NCI-H446 treated with DMSO at 0.1 percent for 48 hours (cell line): Measurements from ENCODE around the gene AKR1C4.
"Not testable (repeated sequence)": the region's sequence is repeated elsewhere in the genome, so short reads cannot be mapped to it uniquely, and the experiment has no call there.

Experiments
- DNase-seq: peaks from one replicate; lab custom pipeline; 2025; lab: John Stamatoyannopoulos, UW

AKR1C4 gene

DNA sequence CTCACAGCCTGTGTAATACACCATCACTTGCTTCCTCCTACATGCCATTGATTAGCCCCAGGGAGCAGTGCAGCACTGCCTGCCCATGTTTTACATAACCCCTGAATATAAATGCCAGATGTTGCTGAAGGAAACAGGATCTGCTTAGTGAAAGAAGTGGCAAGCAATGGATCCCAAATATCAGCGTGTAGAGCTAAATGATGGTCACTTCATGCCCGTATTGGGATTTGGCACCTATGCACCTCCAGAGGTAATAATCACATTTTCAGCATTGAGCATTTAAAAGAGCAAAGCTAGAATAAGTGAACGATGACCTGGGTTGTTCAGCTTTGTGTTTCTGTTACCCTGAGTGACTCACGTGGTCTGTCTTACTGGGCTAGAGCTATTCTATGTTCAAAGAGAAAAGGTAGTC, at the start of gene AKR1C4:
TSS of gene AKR1C4 (plus strand) at position 136 of the 412 bp plus-strand sequence. CDS start at position 167, 31 bp downstream.
- DNase-seq, result no peak

DNA sequence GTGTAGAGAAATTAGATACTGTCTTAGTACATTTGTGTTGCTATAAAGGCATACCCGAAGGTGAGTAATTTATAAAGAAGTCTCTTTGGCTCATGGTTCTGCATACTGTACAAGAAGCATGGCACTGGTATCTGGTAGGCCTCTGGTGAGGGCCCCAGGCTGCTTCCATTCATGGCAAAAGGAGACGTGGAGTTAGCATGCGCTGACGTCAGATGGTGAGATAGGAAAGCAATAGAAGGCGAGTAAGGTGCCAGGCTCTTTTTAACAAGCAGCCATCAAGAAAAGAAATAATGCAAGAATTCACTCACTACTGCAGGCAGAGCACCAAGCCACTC, 49.8 kb upstream of the AKR1C4 start:
- no peak for DNase-seq

DNA sequence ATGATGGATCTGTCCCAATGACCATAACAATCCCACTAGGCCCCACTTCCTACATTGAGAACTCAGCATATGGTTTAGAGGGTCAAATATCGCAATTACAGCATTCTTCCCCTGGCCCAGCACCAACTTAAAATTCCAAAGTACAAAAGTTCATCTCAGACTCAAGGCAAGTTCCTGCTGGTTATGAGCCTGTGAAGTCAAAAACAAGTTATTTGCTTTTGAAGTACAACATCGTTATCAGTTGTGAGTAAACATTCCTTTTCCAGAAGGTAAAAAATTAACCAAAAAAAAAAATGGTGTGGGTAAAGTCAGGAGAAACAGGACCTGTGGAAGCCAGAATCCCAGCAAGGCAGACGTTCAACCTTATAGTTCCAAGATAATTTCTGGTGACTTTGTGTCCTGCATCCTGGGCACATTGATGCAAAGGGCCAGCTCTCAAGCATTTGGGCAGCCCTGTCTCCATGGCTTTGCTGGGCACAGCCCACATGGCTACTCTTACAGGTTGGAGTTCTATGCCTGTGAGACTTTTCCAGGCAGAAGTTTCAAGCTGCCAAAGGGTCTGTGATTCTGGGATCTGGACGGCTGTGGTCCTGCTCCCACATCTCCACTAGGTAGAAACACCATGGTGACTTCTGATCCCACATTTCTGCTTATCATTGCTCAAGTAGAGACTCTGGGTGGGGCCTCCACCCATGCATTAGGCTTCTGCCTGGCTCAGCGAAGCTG, 49.2 kb upstream of the AKR1C4 start:
- DNase-seq, result no peak

DNA sequence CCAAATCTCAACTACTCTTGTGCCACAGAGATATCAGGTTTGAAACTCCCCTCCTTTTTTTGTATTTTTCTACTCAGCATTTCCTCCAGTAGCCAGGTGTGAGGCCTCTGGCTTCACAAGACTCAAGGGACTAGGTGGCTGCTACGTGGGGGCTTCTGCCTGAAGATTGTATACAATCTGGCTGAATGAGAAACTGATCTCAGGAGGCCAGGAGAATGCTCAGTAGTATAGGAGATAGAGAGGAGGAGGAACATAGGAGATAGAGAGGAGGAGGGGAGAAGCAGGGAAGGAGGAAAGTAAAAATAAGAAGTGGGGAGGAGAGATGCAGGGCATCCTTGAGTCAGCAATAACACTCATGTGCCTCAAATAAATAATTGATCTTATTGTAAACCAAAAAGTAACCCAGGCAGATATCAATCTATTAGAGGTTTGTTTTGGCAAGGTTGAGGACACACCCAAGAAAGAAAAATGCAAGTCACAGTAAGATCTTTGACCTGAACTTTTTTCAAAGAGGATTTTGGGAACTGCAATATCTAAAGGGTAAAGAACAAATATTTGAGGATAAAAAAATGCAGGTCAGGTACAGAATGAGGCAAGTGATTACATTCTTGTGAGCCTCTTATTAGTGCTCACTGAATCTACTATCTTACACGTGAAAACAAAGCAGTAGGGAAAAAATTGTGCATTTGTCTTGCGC, 48.5 kb upstream of the AKR1C4 start:
- no peak for DNase-seq

DNA sequence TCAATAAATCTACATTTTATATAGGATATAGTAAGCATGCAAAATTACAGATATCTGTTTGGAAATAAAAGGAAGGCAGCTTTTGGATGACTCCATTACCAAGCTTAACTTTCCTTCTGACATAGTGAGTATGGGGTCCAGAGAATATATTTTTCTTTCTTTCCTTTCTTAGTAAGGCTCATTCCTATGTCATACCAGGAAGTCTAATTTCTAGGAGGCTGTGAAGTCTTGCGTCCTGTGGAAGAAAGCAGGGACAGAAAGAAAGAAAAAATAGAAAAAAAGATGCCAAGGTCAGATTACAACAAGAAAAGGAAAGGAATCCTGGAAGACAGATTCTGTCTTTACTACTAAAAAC, 48.0 kb upstream of the AKR1C4 start:
- no peak for DNase-seq

DNA sequence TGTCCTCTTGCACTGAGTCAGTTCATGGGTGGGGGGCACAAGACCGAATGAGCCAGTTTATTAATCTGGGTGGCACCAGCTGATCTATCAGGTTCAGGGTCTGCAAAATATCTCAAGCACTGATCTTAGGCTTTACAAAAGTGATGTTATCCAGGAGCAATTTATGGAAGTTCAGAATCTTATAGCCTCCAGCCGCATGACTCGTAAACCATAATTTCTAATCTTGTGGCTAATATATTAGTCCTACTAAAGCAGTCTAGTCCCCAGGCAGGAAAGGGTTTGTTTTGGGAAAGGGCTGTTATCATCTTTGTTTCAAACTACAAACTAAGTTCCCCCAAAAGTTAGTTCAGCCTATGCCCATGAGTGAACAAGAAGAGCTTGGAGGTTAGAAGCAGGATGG, 45.6 kb upstream of the AKR1C4 start:
- no peak for DNase-seq

DNA sequence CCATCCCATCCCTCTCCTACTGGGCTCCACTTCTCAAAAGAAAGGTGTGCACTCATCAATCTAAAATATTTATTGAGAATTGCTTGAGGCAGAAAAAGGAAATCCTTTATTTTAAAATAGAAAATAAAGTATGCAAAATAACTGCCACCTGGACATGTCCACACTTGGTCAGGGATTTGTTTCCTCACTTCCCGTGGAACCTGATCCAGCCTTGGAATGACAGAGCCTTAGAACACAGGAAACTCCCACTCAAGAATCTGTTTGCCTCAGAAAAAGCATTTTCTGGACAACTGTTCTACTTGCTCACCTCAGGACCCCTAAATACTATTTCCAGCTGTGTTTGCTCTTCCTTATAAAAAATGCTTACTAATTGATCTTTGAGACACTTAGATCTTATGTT, 40.7 kb upstream of the AKR1C4 start:
- DNase-seq, result no peak

DNA sequence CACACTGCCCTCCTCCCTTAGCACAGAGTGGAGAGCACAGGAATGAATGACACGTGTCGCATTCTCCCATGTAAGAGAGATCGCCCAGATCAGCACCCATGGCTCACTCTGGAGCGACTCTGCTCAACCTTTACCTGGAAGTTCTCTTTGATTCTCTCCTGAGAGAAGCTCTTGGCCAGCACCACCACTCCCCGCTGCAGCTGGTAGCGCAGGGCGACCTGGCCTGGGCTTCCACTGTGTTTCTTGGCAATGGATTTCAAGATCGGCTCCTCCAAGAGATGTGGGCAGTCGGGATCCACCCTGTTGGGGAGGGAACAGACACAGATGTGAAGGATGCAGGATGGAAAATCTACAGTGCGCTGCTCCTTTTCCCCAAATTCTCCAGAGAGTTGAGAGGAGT, 39.1 kb upstream of the AKR1C4 start:
- DNase-seq, result no peak

DNA sequence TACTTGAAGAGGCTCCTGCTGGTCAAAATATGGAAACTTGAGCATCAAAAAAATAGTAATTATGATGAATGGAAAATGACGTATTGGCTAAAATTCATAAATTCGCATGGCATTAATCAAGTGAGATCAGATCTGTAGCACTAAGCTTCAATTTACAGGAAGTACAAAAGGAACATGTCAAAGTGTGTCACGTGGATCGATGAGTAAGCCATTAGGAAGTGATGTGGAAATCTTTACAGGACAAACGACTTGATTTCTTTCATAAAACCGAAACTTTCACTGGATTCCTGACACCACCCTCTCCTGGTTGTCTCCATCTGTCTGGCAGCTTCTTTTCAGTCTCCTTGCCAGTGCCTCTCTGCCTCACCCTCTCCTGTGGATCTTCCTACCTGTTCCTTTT, 37.5 kb upstream of the AKR1C4 start:
- DNase-seq, result no peak

DNA sequence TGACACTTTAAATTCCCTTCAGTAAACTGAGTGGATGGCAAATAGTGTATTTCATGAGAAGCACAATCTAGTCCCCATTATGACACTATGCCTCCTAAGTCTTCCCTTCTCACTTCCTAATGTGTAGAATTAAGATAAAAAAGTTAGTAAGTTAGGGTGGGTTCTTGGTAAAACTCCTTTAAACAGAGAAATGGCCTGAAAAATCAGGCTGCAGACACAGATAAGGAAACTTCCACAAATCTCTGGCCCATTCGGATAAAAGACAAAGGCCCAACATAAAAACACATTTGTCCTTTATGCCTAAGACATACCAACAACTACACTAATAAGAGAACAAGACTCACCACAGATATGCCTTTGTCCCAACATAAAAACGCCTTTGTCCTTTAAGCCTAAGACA, 33.1 kb upstream of the AKR1C4 start:
- DNase-seq, result no peak

DNA sequence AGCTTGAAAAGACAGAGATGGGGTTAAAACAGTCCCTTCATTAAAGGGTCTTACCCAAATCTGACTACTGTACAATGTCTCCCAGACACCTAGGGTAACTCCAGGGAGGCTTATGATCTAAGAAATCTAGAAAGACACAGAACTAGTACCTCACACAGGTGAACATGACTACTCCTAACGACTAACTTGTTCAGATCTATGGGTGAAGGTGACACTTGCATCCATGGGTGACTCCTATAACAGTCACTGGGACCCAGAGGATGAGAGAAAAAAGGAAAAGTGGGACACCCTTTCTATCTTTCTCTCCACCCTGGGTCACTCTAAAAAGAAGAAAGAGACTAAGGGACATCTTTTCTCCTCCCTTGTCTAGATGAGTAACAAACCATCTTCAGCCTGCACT, 30.9 kb upstream of the AKR1C4 start:
- DNase-seq, result no peak

DNA sequence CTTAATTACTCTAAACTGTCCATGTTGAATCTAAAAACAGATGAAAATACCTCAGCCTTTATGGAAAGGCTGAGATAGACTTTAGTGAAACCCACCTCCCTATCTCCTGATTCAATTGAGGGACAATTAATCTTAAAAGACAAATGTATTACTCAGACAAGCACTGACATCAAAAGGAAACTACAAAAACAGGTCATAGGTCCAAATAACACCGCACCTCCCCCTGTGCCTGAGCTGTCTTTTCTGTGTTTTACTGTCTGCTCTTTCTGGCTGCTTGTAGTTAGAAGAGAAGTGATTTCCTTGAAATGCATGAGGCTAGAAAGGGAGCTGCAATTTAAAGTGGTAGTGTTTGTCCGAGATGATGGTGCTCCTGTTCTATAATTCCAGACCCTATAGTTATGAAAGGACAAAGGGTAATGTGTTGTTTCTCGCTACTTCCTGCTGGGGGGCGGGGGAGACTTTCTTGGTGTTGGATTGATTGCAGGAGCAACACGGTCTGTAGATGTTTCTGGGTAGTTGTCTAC, 27.7 kb upstream of the AKR1C4 start:
- no peak for DNase-seq

DNA sequence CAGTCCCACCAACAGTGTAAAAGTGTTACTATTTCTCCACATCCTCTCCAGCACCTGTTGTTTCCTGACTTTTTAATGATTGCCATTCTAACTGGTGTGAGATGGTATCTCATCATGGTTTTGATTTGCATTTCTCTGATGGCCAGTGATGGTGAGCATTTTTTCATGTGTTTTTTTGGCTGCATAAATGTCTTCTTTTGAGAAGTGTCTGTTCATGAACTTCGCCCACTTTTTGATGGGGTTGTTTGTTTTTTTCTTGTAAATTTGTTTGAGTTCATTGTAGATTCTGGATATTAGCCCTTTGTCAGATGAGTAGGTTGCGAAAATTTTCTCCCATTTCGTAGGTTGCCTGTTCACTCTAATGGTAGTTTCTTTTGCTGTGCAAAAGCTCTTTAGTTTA, 21.1 kb upstream of the AKR1C4 start:
- not testable (repeated sequence) for DNase-seq

DNA sequence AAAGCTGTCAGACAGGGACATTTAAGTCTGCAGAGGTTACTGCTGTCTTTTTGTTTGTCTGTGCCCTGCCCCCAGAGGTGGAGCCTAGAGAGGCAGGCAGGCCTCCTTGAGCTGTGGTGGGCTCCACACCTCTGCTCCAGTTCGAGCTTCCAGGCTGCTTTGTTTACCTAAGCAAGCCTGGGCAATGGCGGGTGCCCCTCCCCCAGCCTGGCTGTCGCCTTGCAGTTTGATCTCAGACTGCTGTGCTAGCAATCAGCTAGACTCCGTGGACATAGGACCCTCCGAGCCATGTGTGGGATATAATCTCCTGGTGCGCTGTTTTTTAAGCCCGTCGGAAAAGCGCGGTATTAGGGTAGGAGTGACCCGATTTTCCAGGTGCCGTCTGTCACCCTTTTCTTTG, 16.1 kb upstream of the AKR1C4 start:
- DNase-seq, result not testable (repeated sequence)

DNA sequence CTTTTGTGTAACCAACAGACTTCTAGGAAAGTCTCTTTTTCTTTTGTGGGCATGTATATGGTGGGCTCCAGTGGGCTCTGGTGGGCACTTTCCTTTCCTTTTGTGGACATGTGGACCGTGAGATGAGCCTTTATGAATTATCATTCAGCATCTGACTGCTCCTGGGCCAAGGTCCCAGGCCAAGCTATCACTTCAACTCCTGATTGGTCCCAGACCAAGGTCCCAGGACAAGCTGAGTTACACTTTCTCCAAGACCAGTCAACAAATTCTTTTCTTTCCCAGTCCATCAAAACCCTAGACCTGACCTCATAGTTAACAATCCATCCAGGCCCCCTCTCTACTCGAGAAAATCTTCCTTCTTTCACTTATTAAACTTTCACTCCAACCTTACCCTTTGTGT, 12.7 kb upstream of the AKR1C4 start:
- no peak for DNase-seq

DNA sequence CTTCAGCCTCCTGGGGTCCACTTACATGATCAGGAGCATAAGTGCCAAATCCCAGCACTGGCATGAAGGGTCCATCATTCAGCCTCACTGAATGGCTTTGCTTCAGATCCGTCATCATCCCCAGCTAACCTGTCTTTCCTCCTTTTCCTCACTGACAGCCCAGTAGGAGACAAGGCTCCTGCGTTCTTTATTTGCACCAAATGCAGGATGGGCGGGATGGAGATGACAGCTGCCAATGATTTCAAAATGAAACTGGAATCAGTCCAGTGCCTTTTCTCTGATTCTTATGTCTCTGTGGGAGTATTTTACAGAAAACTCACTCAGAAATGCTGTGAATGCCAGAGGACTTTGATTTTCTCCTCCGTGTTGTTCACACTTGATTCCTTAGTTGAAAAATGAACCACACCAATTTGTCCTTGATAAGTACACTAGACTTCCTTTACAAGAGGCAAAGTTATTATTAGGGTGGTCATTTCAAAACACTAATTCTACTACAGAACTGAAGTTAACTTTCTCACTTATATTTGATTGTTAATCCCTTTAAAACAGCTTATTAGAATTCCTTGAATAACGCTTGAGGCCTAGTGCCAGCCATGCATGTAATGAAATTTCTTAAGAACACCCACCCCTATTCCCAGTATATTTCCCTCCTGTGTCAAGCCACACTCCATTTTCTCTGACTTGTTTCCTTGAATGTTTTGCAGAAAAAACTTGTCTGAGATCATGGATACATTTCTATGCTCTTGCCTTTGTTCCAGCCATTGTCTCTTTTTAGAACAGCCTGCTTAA, 11.5 kb upstream of the AKR1C4 start, which contains the start of gene AKR1C8:
TSS of gene AKR1C8 (minus strand) at position 164 of the 789 bp plus-strand sequence. CDS start at position 118, 46 bp downstream.
- no peak for DNase-seq

DNA sequence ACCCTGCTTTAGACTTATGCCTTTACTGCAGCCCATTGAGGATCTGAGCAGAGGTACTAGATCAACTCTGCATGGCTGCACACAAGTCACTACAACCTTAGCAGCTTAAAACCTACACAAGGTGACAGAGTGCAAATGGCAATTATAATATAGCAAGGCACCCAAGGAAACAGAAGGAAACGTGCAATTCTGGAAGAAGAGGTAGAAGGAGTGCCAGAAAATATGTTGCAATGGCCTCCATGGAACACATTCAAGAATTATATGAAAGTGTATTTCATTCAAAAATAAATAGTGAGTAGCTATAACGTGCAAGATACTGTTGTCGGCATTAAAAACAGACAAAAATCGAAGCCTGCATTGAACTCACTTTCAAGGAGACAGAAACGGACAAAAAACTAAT, 8.8 kb upstream of the AKR1C4 start:
- no peak for DNase-seq

DNA sequence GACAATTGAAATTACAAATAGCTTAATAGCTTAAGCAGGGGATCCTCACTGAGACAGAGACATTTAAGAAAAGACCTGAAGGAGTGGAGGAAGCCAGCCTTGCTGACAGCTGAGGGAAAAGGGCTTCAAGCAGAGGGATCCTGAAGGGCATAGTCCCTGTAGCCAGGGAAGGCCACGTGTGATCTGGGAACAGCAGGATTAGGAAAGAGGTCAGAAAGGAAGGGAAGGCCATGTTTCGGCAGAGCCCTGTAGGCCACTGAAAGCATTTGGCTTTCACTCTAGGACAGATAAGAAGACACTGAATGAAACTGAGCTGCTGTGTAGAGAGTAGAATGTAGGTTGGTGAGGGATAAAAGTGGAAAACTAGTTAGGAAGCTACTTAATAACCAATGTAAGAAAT, 8.3 kb upstream of the AKR1C4 start:
- no peak for DNase-seq

DNA sequence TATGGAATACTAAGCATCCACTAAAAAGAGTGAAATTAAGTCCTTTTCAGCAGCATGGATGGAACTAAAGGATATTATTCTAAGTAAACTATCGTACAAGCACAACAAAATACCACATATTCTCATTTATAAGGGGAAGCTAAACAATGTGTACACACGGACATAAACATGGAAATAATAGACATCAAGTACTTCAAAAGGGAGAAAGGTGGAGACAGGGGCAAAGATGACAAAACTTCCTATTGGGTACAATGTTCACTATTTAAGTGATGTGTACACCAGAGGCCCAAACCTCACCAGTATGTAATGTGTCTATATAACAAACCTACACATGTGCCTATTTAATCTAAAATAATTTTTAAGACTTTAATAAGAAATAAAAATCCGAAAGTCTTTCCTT, 2.2 kb upstream of the AKR1C4 start:
- DNase-seq, result no peak

DNA sequence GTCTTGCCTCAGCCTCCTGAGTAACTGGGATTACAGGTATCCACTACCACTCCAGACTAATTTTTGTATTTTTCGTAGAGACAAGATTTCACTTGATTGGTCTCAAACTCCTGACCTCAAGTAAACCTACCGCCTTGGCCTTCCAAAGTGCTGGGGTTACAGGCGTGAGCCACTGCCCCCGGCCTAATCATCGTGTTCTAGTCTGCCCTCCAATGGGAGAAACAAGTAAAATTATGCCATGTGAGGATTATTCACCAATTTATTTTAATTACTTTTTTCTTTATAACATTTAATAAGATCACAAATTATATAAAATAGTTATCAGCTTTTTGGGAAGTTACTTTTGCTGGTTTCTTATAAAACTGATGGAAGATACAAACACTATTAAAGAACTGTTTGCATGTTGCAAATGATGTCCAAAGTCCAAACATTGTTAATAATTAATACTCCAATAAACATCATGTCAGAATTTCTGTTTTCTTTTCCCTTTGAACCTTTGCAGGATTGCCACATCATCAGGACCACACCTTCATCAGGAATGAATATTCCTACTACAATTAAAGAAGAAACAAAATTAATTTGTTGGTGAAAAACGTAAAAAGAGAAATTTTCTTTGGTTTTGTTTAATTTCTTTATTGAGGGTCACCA, 786 bp upstream of the AKR1C4 start:
- DNase-seq, result no peak

DNA sequence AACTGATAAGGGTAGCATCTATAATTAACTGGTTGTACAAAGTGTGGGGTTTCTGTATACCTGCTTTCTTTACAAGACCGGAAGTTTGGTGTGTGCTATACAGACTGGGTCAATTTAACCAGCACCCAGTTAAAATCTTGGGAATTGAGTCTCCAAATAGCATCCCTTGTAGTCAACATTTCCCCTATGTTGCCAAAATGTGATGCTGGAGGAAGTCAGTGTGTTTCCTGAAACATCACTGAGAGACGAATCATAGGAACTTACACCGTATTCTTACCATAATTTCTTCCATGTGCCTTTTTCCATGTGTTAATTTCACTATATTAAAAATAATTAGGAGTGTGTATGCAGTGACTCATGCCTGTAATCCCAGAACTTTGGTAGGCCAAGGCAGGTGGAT, 1.7 kb downstream of the AKR1C4 start:
- DNase-seq, result no peak

DNA sequence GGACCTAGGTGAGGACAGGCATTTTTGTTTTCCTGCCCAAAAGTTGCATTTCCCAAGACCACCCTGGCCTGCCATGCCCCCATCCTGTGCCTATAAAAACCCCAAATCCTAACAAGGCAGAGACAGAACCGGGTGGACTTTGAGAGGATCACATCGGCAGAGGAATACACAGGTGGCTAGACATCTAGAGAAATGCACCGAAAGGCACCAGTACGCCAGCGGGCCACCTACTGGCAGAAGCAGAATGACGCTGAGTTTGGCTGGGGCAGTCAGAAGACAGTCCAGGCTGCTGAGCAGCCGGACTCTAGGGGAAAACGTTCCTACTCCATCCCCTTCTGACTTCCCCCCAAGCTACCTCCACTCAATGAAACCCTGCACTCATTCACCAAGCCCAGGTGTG, 2.8 kb downstream of the AKR1C4 start:
- no peak for DNase-seq
